NCI-H748 (cell line): ENCODE measurements around the gene DIAPH1.

Experiments used
- DNase-seq: peaks from one replicate; lab custom pipeline; 2025; ENCODE audit not compliant: unreplicated experiment; lab: John Stamatoyannopoulos, UW

Gene DIAPH1

GRCh38 chr5:141565826-141566570, 52.8 kb downstream of the DIAPH1 start:
- no peak for DNase-seq

GRCh38 chr5:141564216-141564692, 54.5 kb downstream of the DIAPH1 start:
- peak; percentile 96 for DNase-seq

- DNase-seq: peak; percentile 98
These were observed 57.9 kb downstream of the DIAPH1 start for GRCh38 chr5:141560725-141561483.

- DNase-seq: peak; percentile 88
These were observed 58.6 kb downstream of the DIAPH1 start for GRCh38 chr5:141560151-141560550.

- peak; percentile 23 for DNase-seq
These were observed 59.3 kb downstream of the DIAPH1 start for GRCh38 chr5:141559461-141559860.

- no peak for DNase-seq
These were observed 60.6 kb downstream of the DIAPH1 start for GRCh38 chr5:141558150-141558549.

GRCh38 chr5:141557681-141558136, 61.1 kb downstream of the DIAPH1 start:
- peak; percentile 98 for DNase-seq

GRCh38 chr5:141547921-141548320, 70.9 kb downstream of the DIAPH1 start:
- DNase-seq: no peak

GRCh38 chr5:141547488-141547887, 71.3 kb downstream of the DIAPH1 start:
- peak; percentile 16 for DNase-seq

- no peak for DNase-seq
These were observed 75.7 kb downstream of the DIAPH1 start for GRCh38 chr5:141543053-141543452.

- no peak for DNase-seq
These were observed 84.1 kb downstream of the DIAPH1 start for GRCh38 chr5:141534492-141535213.

GRCh38 chr5:141533897-141534296, 84.9 kb downstream of the DIAPH1 start:
- DNase-seq: no peak

- DNase-seq: no peak
These were observed 86.1 kb downstream of the DIAPH1 start for GRCh38 chr5:141532726-141533125.

GRCh38 chr5:141529873-141530272, 88.9 kb downstream of the DIAPH1 start:
- DNase-seq: no peak

- DNase-seq: no peak
These were observed 89.8 kb downstream of the DIAPH1 start for GRCh38 chr5:141529002-141529401.

- DNase-seq: no peak
These were observed 90.4 kb downstream of the DIAPH1 start for GRCh38 chr5:141528291-141528984.

- DNase-seq: no peak
These were observed 91.4 kb downstream of the DIAPH1 start for GRCh38 chr5:141527426-141527825.

GRCh38 chr5:141525653-141526052, 93.1 kb downstream of the DIAPH1 start:
- DNase-seq: no peak

- peak; percentile 92 for DNase-seq
These were observed 93.9 kb downstream of the DIAPH1 start for GRCh38 chr5:141524604-141525597.

GRCh38 chr5:141523991-141524390, 94.8 kb downstream of the DIAPH1 start:
- DNase-seq: no peak
